H1 (cell line): ENCODE data around the gene GRIK4. TPM values are rescaled to one million over a fixed set of nuclear protein-coding genes. Genes with fewer than 3 reads are reported as not detected.

Source experiments
- CTCF ChIA-PET: fragments of 300-600 bp; sonication (Branson Sonifier 250); formaldehyde crosslinking; loops from one replicate; lab custom pipeline; 2021; ENCODE audit not compliant: partially characterized antibody; lab: Charles Lee
- POLR2A ChIA-PET: fragments of 300-600 bp; sonication (Branson Sonifier 250); formaldehyde crosslinking; loops from one replicate; lab custom pipeline; 2021; ENCODE audit warnings: inconsistent platforms; ENCODE audit not compliant: partially characterized antibody; lab: Charles Lee
- DNase-seq, 2 experiments: peaks; one replicate each; pipeline versions ENCODE4 v3.0.0 to v3.0.0-alpha.2; 2010 to 2022; ENCODE audit warnings: low spot score in 2 of 2, low read depth in 1 of 2, mixed read lengths in 1 of 2
- FAIRE-seq: peaks from 2 replicates; lab custom pipeline; 2011; peaks lifted over from hg19 to GRCh38; lab: Jason Lieb, UNC
- H2AFZ ChIP-seq: 2 replicates; pipeline ENCODE4 v1.8.1; 2012; ENCODE audit warnings: low read length, inconsistent platforms
- H2AK5ac ChIP-seq: 2 replicates; pipeline ENCODE4 v1.6.1; 2013; ENCODE audit warnings: low read depth, low read length
- H2BK120ac ChIP-seq: replicated peaks from 2 replicates; pipeline ENCODE3; 2013; ENCODE audit warnings: low read depth, low read length, inconsistent platforms
- H2BK12ac ChIP-seq: 2 replicates; pipeline ENCODE4 v1.6.1; 2013; ENCODE audit warnings: low read depth, low read length
- H2BK15ac ChIP-seq: 2 replicates; pipeline ENCODE4 v1.6.1; 2013; ENCODE audit warnings: low read length
- H2BK20ac ChIP-seq: 2 replicates; pipeline ENCODE4 v1.6.1; 2013; ENCODE audit warnings: low read length
- H2BK5ac ChIP-seq: 2 replicates; pipeline ENCODE4 v1.6.1; 2013; ENCODE audit warnings: low read depth, low read length
- H3K14ac ChIP-seq: 2 replicates; pipeline ENCODE4 v1.6.1; 2013; ENCODE audit warnings: inconsistent platforms; ENCODE audit not compliant: insufficient read length
- H3K18ac ChIP-seq: 2 replicates; pipeline ENCODE4 v1.6.1; 2013; ENCODE audit warnings: low read length; ENCODE audit errors: extremely low read depth
- H3K23ac ChIP-seq: 2 replicates; pipeline ENCODE4 v1.6.1; 2013; ENCODE audit warnings: inconsistent platforms; ENCODE audit not compliant: insufficient read length
- H3K23me2 ChIP-seq: 2 replicates; pipeline ENCODE4 v1.6.1; 2013; ENCODE audit warnings: low read depth, low read length
- H3K27ac ChIP-seq: 2 replicates; pipeline ENCODE4 v1.6.1; 2011; ENCODE audit warnings: low read depth, low read length, inconsistent platforms
- H3K27me3 ChIP-seq, 4 experiments: replicated peaks in 1 of 4; 1 replicate in 1 of 4; 2 replicates in 3 of 4; pipeline versions ENCODE4 v1.6.1 to v1.8.1; 2011 to 2013; ENCODE audit warnings: low read length in 3 of 4, mild to moderate bottlenecking in 3 of 4, inconsistent platforms in 2 of 4, mixed read lengths in 2 of 4, moderate library complexity in 1 of 4; ENCODE audit not compliant: control insufficient read depth in 3 of 4, insufficient read depth in 3 of 4; ENCODE audit errors: extremely low read depth in 1 of 4
- H3K36me3 ChIP-seq, 4 experiments: 2 replicates each; pipeline versions ENCODE4 v1.6.1 to v1.8.1; 2011 to 2013; ENCODE audit warnings: mild to moderate bottlenecking in 4 of 4, low read length in 3 of 4, moderate library complexity in 2 of 4, control low read depth in 1 of 4, inconsistent platforms in 1 of 4; ENCODE audit not compliant: insufficient read depth in 4 of 4, control insufficient read depth in 2 of 4
- H3K4ac ChIP-seq: replicated peaks from 2 replicates; pipeline ENCODE3; 2013; ENCODE audit warnings: low read length, low read depth, mixed read lengths, inconsistent platforms; ENCODE audit not compliant: insufficient read length
- H3K4me1 ChIP-seq, 4 experiments: replicated peaks in 1 of 4; 1 replicate in 1 of 4; 2 replicates in 3 of 4; pipeline versions ENCODE4 v1.6.1 to v1.8.1; 2011 to 2013; ENCODE audit warnings: low read length in 3 of 4, inconsistent platforms in 2 of 4, mixed read lengths in 1 of 4; ENCODE audit not compliant: insufficient read depth in 4 of 4, control insufficient read depth in 3 of 4
- H3K4me2 ChIP-seq, 2 experiments: 2 replicates each; pipeline versions ENCODE4 v1.6.1 to v1.8.1; 2011 to 2013; ENCODE audit warnings: low read depth in 2 of 2, low read length in 2 of 2, control low read depth in 1 of 2, inconsistent platforms in 1 of 2, mild to moderate bottlenecking in 1 of 2; ENCODE audit not compliant: insufficient read depth in 1 of 2
- H3K4me3 ChIP-seq, 4 experiments: fragments of 200-600, 300-600 bp in 1 of 4; sonication (generic), shearing (Covaris generic), sonication (Bioruptor Twin) in 1 of 4; 2 replicates each; pipeline versions ENCODE4 v1.5.1 to v1.8.1; 2011 to 2016; ENCODE audit warnings: low read length in 4 of 4, low read depth in 3 of 4, control low read depth in 2 of 4, inconsistent platforms in 2 of 4, mild to moderate bottlenecking in 2 of 4, mixed read lengths in 1 of 4, moderate library complexity in 1 of 4; ENCODE audit not compliant: insufficient read depth in 2 of 4; ENCODE audit errors: extremely low read depth in 1 of 4
- H3K56ac ChIP-seq: replicated peaks from 2 replicates; pipeline ENCODE3; 2013; ENCODE audit warnings: low read depth, mild to moderate bottlenecking, mixed read lengths, low read length, inconsistent platforms; ENCODE audit not compliant: insufficient read length
- H3K79me1 ChIP-seq: 2 replicates; pipeline ENCODE4 v1.6.1; 2013; ENCODE audit warnings: low read depth, low read length, control low read depth
- H3K79me2 ChIP-seq, 2 experiments: 2 replicates each; pipeline versions ENCODE4 v1.6.1 to v1.8.1; 2012 to 2013; ENCODE audit warnings: low read length in 2 of 2, mild to moderate bottlenecking in 2 of 2, inconsistent platforms in 1 of 2; ENCODE audit not compliant: insufficient read depth in 2 of 2, control insufficient read depth in 1 of 2
- H3K9ac ChIP-seq, 4 experiments: replicated peaks in 1 of 4; 1 replicate in 1 of 4; 2 replicates in 3 of 4; pipeline versions ENCODE4 v1.6.1 to v1.8.1; 2011 to 2013; ENCODE audit warnings: low read depth in 3 of 4, low read length in 3 of 4, control low read depth in 2 of 4, mild to moderate bottlenecking in 2 of 4, moderate library complexity in 2 of 4, inconsistent platforms in 1 of 4; ENCODE audit errors: extremely low read depth in 1 of 4
- H3K9me3 ChIP-seq, 2 experiments: 2 replicates each; pipeline versions ENCODE4 v1.6.1 to v1.8.1; 2012 to 2013; ENCODE audit warnings: mild to moderate bottlenecking in 2 of 2, moderate library complexity in 2 of 2, control low read depth in 1 of 2, inconsistent platforms in 1 of 2, low read depth in 1 of 2, low read length in 1 of 2, mixed read lengths in 1 of 2; ENCODE audit not compliant: insufficient read depth in 2 of 2
- H4K20me1 ChIP-seq, 2 experiments: replicated peaks in 1 of 2; 2 replicates each; pipeline versions ENCODE3 to v1.8.1; 2011 to 2013; ENCODE audit warnings: inconsistent platforms in 2 of 2, low read length in 2 of 2, mild to moderate bottlenecking in 1 of 2; ENCODE audit not compliant: insufficient read depth in 2 of 2, control insufficient read depth in 1 of 2
- H4K5ac ChIP-seq: 2 replicates; pipeline ENCODE4 v1.6.1; 2013; ENCODE audit warnings: low read length, low read depth, mixed read lengths, inconsistent platforms; ENCODE audit not compliant: insufficient read length
- H4K8ac ChIP-seq: 2 replicates; pipeline ENCODE4 v1.8.0; 2013; ENCODE audit warnings: mild to moderate bottlenecking, moderate library complexity, low read length, inconsistent platforms; ENCODE audit not compliant: insufficient read depth; ENCODE audit errors: extremely low read depth
- H4K91ac ChIP-seq: replicated peaks from 2 replicates; pipeline ENCODE3; 2013; ENCODE audit warnings: low read length, mixed read lengths, inconsistent platforms; ENCODE audit not compliant: insufficient read length
- BCL11A ChIP-seq, 2 experiments: IDR thresholded peaks; one replicate each; pipeline ENCODE4 v1.6.1; 2011; ENCODE audit warnings: low read depth in 2 of 2, low read length in 2 of 2, mild to moderate bottlenecking in 2 of 2
- CHD1 ChIP-seq: IDR thresholded peaks from 2 replicates; pipeline ENCODE4 v1.6.1; 2012; ENCODE audit warnings: low read depth, low read length, improper control_type of control experiment
- CREB1 ChIP-seq: IDR thresholded peaks from 2 replicates; pipeline ENCODE4 v1.6.1; 2012; ENCODE audit warnings: inconsistent platforms
- EP300 ChIP-seq, 2 experiments: IDR thresholded peaks; 1 replicate in 1 of 2; 2 replicates in 1 of 2; pipeline ENCODE4 v1.6.1; 2011 to 2012; ENCODE audit warnings: low read depth in 2 of 2, low read length in 2 of 2, mild to moderate bottlenecking in 2 of 2, borderline replicate concordance in 1 of 2, inconsistent platforms in 1 of 2, moderate library complexity in 1 of 2
- JUND ChIP-seq: IDR thresholded peaks from 2 replicates; pipeline ENCODE4 v1.6.1; 2011; ENCODE audit warnings: mild to moderate bottlenecking, improper control_type of control experiment, low read length
- SAP30 ChIP-seq: fragments of 300-600 bp; sonication (generic); IDR thresholded peaks from 2 replicates; pipeline ENCODE4 v1.7.1; 2012; ENCODE audit warnings: low read length, moderate library complexity, mild to moderate bottlenecking, inconsistent platforms; ENCODE audit not compliant: insufficient read depth, insufficient replicate concordance
- YY1 ChIP-seq: IDR thresholded peaks from 2 replicates; pipeline ENCODE4 v1.6.1; 2011; ENCODE audit warnings: low read depth, mild to moderate bottlenecking, low read length
- ZNF274 ChIP-seq: IDR thresholded peaks from 2 replicates; pipeline ENCODE4 v1.7.0; 2012; ENCODE audit warnings: low read length, borderline replicate concordance; ENCODE audit errors: extremely low read depth
- WGBS, 2 experiments: shearing (Covaris generic) in 1 of 2; methylation state at CpG; one replicate each; pipeline versions ENCODE4 v1.1.6 to v1.1.7; 2013 to 2015; ENCODE audit warnings: low lambda C conversion rate in 2 of 2, mixed read lengths in 2 of 2, inconsistent platforms in 1 of 2, low coverage in 1 of 2, missing lambda C conversion rate in 1 of 2; ENCODE audit not compliant: insufficient replicate concordance in 2 of 2, insufficient coverage in 1 of 2, insufficient read length in 1 of 2; ENCODE audit errors: extremely low coverage in 1 of 2, missing lambda C conversion rate in 1 of 2; 5-methylcytosine and 5-hydroxymethylcytosine counted together
- polyA plus RNA-seq, 7 experiments: library from polyadenylated mRNA; depleted of rRNA in 3 of 7; stranded (reverse) in 5 of 7; unstranded in 2 of 7; fragments of >200 nt in 5 of 7; fragments of 200-250 nt in 2 of 7; gene quantifications; 1 replicate in 5 of 7; 2 replicates in 1 of 7; 4 replicates in 1 of 7; pipeline versions ENCODE4 v1.2.1 to v1.2.3, GENCODE V29; 2011 to 2013; ENCODE audit warnings: missing spikeins in 2 of 7, mixed read lengths in 2 of 7
- total RNA-seq: library from RNA; stranded (reverse); fragmentation: NEBNext Ultra II Directional; extraction: Animal tissue kit (Norgen Biotek cat#: 25700); gene quantifications from 2 replicates; pipeline ENCODE4 v1.2.1, GENCODE V29; 2021

Gene GRIK4
- total and polyA plus RNA-seq, 2 of the 8 experiments (the other 6 are each of a cell fraction or from before 2014, with no cell fraction given) = 1.2 to 2.9 TPM

DNA sequence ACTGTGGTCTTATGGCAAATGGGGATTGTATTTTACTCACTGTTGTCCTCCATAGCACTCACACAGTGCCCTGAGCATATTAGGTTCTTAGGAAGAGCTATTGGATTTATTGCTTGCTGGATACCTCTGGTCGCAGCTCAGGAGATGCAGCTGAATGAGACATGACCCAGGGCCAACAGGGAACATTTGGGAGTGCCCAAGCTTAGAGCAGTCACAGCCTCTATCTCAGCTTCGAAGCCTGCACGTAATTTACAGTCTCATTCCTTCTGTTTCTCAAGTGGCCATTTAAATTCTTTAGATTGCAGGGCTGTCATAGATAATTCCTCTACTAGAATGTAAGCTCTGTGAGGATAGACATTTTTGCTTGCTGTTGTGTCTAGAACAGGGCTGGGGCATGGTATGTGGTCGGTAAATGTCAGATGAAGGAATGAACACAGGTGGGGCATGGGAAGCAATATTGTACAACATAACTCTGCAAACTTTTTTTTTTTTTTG, 192.8 kb downstream of the GRIK4 start:
- ChIA-PET CTCF (interaction anchor here (0.6 to 19.6 kb wide), 10 partner anchors 5 to 194 kb away, joined by 3 to 300 read pairs (median 3); no protein-coding TSS in a partner anchor), POLR2A (interaction anchor here (0.6 kb wide), 1 partner anchor 488 kb away, joined by 5 read pairs; no protein-coding TSS in a partner anchor)
- H2BK120ac ChIP-seq = no peak overlapping the region
- no peak overlapping the region for H2BK20ac ChIP-seq
- H2BK5ac ChIP-seq = no peak overlapping the region
- H3K9me3 ChIP-seq = 0 out of 4 replicates have a peak, but pooled peaks cover 0 to 2% of the 10 kb centered on the region in 2 experiments
- H3K27me3 ChIP-seq = no peaks in the 10 kb centered on the region
- no peak overlapping the region for H2BK15ac ChIP-seq
- TF ChIP-seq BCL11A (IDR thresholded peaks at IDR 0.05; ENCODE audit: low read depth in 2 of 2, low read length in 2 of 2) (no peak), JUND (no peak), CHD1 (no peak), CREB1 (no peak), EP300 (IDR thresholded peaks at IDR 0.05; ENCODE audit: borderline replicate concordance in 1 of 2, low read depth in 2 of 2, low read length in 2 of 2) (no peak), YY1 (no peak), SAP30 (no peak), ZNF274 (no peak)
- no peaks in the 10 kb centered on the region for H3K79me2 ChIP-seq
- H4K5ac ChIP-seq = no peak overlapping the region
- no peak overlapping the region for H3K4me3 ChIP-seq
- H3K9ac ChIP-seq = no peak overlapping the region
- no peak for DNase-seq
- H3K18ac ChIP-seq = no peak overlapping the region
- no peak overlapping the region for H2AFZ ChIP-seq
- H3K79me1 ChIP-seq = no peaks in the 10 kb centered on the region
- H4K8ac ChIP-seq = no peak overlapping the region
- H2AK5ac ChIP-seq = no peak overlapping the region
- no peak overlapping the region for H3K23ac ChIP-seq
- H3K56ac ChIP-seq = no peak overlapping the region
- no peak for FAIRE-seq
- H4K91ac ChIP-seq = no peak overlapping the region
- H3K23me2 ChIP-seq = no peaks in the 10 kb centered on the region
- H3K4me2 ChIP-seq = no peak overlapping the region
- H3K4me1 ChIP-seq = no peaks in the 10 kb centered on the region; a peak in 1 of 7 replicates
- H3K14ac ChIP-seq = no peak overlapping the region
- no peak overlapping the region for H3K4ac ChIP-seq
- H4K20me1 ChIP-seq = no peaks in the 10 kb centered on the region
- H2BK12ac ChIP-seq = no peak overlapping the region
- no peak overlapping the region for H3K27ac ChIP-seq
- 91% methylated on average over 4 of the region's 4 CpGs; no CpG with 5 or more reads in 1 of the 2 experiments for WGBS, 2 experiments
- no peaks in the 10 kb centered on the region; a peak in 1 of 8 replicates for H3K36me3 ChIP-seq
